Left kidney (tissue), 2 donors: ENCODE measurements around the gene NAIF1. TPM values are rescaled to one million over a fixed set of nuclear protein-coding genes. Genes with fewer than 3 reads are reported as not detected.
A peak's percentile ranks its signal among the peaks of the same experiment; 100 is the strongest.
"Not testable (repeated sequence)": the region's sequence is repeated elsewhere in the genome, so short reads cannot be mapped to it uniquely, and the experiment has no call there.

Source experiments
- DNase-seq: peaks from one replicate; pipeline ENCODE4 v3.0.0-alpha.2; 2013
- polyA plus RNA-seq: library from polyadenylated mRNA; unstranded; fragments of 120-200 nt; gene quantifications from one replicate; pipeline ENCODE4 v1.2.1, GENCODE V29; 2013; ENCODE audit not compliant: insufficient read length

The NAIF1 gene
- polyA plus RNA-seq, 1 donor, result 10.8 TPM

GRCh38 chr9:128087262-128087661 lies 20.1 kb upstream of the NAIF1 start:
- DNase-seq, result no peak

GRCh38 chr9:128085943-128086342 lies 18.8 kb upstream of the NAIF1 start:
- no peak for DNase-seq

- no peak for DNase-seq
Measured at GRCh38 chr9:128084746-128085145, 17.6 kb upstream of the NAIF1 start.

- DNase-seq, result no peak
Measured at GRCh38 chr9:128082151-128082550, 15.0 kb upstream of the NAIF1 start.

- peak; percentile 80 for DNase-seq
Measured at GRCh38 chr9:128081056-128081455, 13.9 kb upstream of the NAIF1 start.

GRCh38 chr9:128080206-128080605 lies 13.1 kb upstream of the NAIF1 start:
- no peak for DNase-seq

- no peak for DNase-seq
Measured at GRCh38 chr9:128078504-128079434, 11.6 kb upstream of the NAIF1 start.

- no peak for DNase-seq
Measured at GRCh38 chr9:128077847-128078503, 10.9 kb upstream of the NAIF1 start.

- no peak for DNase-seq
Measured at GRCh38 chr9:128073253-128073886, 6.2 kb upstream of the NAIF1 start.

- DNase-seq, result peak; percentile 67
Measured at GRCh38 chr9:128072144-128073021, 5.3 kb upstream of the NAIF1 start.

GRCh38 chr9:128071475-128071874 lies 4.4 kb upstream of the NAIF1 start:
- not testable (repeated sequence) for DNase-seq

- DNase-seq, result no peak
Measured at GRCh38 chr9:128070874-128071273, 3.8 kb upstream of the NAIF1 start.

GRCh38 chr9:128068386-128069205 lies 1.5 kb upstream of the NAIF1 start:
- no peak for DNase-seq

GRCh38 chr9:128067645-128068385 lies 695 bp upstream of the NAIF1 start, which contains the start of gene SLC25A25:
Gene SLC25A25 (plus strand): TSS chr9:128068232. CDS start chr9:128068320, 88 bp downstream.
- peak; percentile 98 for DNase-seq

GRCh38 chr9:128065907-128066712 lies 1.0 kb downstream of the NAIF1 start:
- no peak for DNase-seq

- no peak for DNase-seq
Measured at GRCh38 chr9:128062846-128063831, 4.0 kb downstream of the NAIF1 start.

- no peak for DNase-seq
Measured at GRCh38 chr9:128062279-128062678, 4.8 kb downstream of the NAIF1 start.
